Inflammatory macrophage treated with lipopolysaccharide for 1 hour (primary cell): ENCODE data around the gene SURF6.
"Not testable (repeated sequence)": the region's sequence is repeated elsewhere in the genome, so short reads cannot be mapped to it uniquely, and the experiment has no call there.

Experiments used
- DNase-seq, 2 donors: peaks; one replicate each; pipeline ENCODE4 v3.0.0-alpha.2; 2020 to 2022

SURF6 gene

DNA sequence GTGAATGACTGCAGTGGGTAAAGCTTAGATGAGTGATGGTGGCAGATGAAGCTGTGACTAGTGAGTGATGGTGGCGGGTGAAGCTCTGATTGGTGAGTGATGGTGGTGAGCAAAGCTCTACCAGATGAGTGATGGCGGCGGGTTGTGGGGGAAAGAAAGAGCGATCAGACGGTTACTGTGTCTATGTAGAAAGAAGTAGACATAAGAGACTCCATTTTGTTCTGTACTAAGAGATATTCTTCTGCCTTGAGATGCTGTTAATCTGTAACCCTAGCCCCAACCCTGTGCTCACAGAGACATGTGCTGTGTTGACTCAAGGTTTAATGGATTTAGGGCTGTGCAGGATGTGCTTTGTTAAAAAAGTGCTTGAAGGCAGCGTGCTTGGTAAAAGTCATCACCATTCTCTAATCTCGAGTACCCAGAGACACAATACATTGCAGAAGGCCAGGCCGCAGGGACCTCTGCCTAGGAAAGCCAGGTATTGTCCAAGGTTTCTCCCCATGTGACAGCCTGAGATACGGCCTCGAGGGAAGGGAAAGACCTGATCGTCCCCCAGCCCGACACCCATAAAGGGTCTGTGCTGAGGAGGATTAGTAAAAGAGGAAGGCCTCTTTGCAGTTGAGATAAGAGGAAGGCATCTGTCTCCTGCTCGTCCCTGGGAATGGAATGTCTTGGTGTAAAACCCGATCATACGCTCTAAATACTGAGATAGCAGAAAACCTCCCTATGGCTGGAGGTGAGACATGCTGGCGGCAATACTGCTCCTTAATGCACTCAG lies 52.5 kb downstream of the SURF6 start:
- DNase-seq, result not testable (repeated sequence)

GRCh38 chr9:133282464-133283238 lies 53.3 kb downstream of the SURF6 start:
- peak; percentile 0 to 42 for DNase-seq

DNA sequence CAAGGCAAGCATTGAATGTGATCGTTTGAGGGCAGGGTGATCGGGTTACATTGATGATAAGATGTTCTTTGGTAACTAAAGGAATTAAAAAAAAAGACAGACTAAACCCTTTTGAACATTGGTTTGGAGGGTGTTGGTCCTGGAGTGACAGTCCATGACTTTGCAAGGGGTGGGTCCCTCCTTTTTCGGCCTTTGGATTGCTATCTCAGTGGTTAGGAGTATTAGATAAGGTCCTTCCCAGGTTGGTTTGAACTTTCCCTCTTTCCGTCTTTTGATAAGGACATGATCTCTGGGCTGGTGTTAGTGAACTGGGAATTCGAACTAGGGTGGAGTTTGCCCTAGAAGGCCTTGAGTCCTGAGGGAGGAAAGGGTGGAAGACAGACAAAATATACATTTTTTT lies 55.6 kb downstream of the SURF6 start:
- no peak for DNase-seq
